GM18951 (cell line): ENCODE results near the gene ARAP1.
A peak's percentile ranks its signal among the peaks of the same experiment; 100 is the strongest.

Source experiments
- POLR2A ChIP-seq: IDR thresholded peaks from 4 replicates; pipeline ENCODE4 v1.6.1; 2011; ENCODE audit warnings: mild to moderate bottlenecking; ENCODE audit not compliant: insufficient read length, insufficient read depth; ENCODE audit errors: extremely low read depth
- in situ Hi-C: fragments of 300-500 bp; cut with MboI; formaldehyde crosslinking; loops from one replicate; pipeline ENCODE4 v1.12.0; 2022; ENCODE audit warnings: low sequenced_read_pairs, mixed read lengths, inconsistent platforms; ENCODE audit not compliant: unreplicated experiment

ARAP1 gene

GRCh38 chr11:72679869-72680268 is 72.3 kb downstream of the ARAP1 start:
- in situ Hi-C loops: no loop called here
- peak; percentile 31 for TF ChIP-seq POLR2A

DNA sequence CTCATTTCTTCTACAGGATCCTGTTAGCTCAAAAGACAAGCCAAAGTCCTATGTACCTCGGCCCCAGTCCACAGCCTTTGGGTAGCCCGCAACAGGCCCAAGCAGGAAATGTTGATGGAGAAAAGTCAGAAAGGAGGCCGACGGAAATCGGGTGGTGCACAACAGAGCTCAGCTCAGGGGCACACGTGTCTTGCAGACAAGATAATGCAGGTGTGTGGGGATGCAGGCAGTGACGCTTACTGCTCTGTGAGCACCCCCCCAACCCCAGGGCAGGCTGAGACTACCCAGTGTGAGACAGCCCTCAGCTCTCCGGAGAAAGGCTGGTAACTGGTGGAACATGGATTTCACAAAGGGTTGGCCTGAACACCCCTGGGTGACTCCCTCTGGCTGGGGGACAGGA is 73.7 kb downstream of the ARAP1 start:
- in situ Hi-C loops: no loop called here
- TF ChIP-seq POLR2A: no peak

DNA sequence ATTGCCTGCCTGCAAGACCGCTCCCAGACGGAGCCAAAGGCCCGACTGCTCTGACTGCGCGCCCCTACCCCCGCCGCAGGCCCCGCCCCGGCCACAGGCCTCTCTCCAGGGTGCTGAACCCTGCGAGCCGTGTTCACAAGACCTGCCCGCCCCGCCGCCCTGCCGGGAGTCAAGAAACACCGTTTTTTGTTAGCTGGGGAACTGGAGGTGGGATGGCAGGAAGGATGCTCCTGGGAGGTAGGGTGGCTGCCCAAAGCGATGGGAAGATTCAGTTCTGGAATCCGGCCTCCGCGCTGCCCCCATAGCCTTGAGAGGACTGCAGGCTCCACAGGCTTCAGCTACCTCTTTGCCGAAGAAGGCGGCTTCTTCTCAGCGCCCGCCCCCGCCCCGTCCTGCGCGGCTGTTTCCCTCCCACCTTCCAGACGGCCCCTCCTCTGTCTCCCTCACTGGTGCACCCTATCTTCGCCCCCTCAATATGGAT is 75.3 kb downstream of the ARAP1 start:
- no peak for TF ChIP-seq POLR2A
- in situ Hi-C loops: no loop called here

GRCh38 chr11:72675221-72675620 is 77.0 kb downstream of the ARAP1 start:
- no peak for TF ChIP-seq POLR2A
- in situ Hi-C loops: no loop called here

- in situ Hi-C loops: no loop called here
- TF ChIP-seq POLR2A: no peak
Observed at GRCh38 chr11:72673943-72674828, 78.0 kb downstream of the ARAP1 start, which contains the start of gene PDE2A. Gene PDE2A, minus strand, starts transcription at chr11:72674422. Its CDS starts 215 bp downstream, at chr11:72674207.

DNA sequence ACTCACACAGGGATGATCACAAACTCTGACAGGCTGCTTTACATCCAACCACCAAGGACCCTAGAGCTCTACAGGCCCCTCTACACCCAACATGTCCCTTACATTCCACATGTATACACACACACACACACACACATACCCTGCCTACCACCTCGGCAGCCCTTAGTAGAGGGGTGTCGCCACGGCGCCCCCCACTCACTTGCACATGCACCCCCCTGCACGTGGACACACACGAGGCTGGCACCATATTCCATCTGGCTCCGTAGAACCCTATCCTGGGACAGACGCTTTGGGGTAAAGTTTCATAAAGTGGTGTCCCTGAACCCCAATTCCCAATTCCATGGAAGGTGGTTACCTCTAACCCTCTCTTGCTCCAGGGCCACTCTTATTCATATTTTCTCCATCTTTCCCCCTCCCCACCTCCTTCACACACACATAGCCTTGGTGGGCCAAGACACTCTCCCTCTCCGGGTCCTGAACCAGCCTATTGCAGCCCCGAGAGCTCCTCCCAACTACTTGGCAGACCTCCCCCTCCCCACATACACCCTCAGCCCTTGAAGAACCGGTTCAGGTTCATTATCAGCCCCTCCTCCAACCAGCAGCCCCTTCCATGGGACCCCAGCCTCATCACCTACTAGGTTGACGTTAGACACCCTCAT is 78.8 kb downstream of the ARAP1 start:
- TF ChIP-seq POLR2A: no peak
- in situ Hi-C loops: no loop called here

GRCh38 chr11:72672597-72673238 is 79.5 kb downstream of the ARAP1 start:
- in situ Hi-C loops: no loop called here
- no peak for TF ChIP-seq POLR2A

GRCh38 chr11:72671152-72672099 is 80.8 kb downstream of the ARAP1 start:
- in situ Hi-C loops: no loop called here
- no peak for TF ChIP-seq POLR2A

DNA sequence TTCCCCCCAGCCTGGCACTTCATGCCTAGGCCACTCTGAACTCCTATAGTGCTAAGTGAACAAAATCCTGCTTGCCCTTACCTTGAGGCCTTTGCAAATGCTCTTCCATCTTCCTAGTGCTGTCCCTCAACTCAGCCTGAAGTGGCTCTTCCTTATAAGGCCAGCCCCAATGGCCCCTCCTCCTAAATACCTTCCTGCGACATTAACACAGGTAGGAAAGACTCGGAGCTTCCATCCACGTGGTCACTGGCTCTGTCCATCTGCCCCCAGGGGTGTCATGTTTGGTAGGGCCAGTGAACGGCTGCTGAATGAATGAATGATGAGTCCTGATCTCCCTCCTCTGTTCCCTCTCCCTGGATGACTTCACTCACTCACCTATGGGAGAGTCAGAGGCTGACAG is 82.2 kb downstream of the ARAP1 start:
- no peak for TF ChIP-seq POLR2A
- in situ Hi-C loops: no loop called here

- in situ Hi-C loops: no loop called here
- no peak for TF ChIP-seq POLR2A
Observed at GRCh38 chr11:72669527-72669926, 82.7 kb downstream of the ARAP1 start.

GRCh38 chr11:72668629-72669347 is 83.4 kb downstream of the ARAP1 start:
- no peak for TF ChIP-seq POLR2A
- in situ Hi-C loops: no loop called here

- no peak for TF ChIP-seq POLR2A
- in situ Hi-C loops: no loop called here
Observed at GRCh38 chr11:72665911-72666472, 86.2 kb downstream of the ARAP1 start.

GRCh38 chr11:72662036-72662435 is 90.2 kb downstream of the ARAP1 start:
- TF ChIP-seq POLR2A: no peak
- in situ Hi-C loops: no loop called here
